CD4-positive, alpha-beta T cell treated with Interferon gamma for 1 hour (primary cell): ENCODE results near the gene CUX1.
A peak's percentile ranks its signal among the peaks of the same experiment; 100 is the strongest.

ENCODE experiments used
- DNase-seq: peaks from one replicate; pipeline ENCODE4 v3.0.0-alpha.2; 2020

CUX1 gene

GRCh38 chr7:101900103-101900502 is 82.7 kb downstream of the CUX1 start:
- no peak for DNase-seq

- DNase-seq, result no peak
These were observed 84.5 kb downstream of the CUX1 start for GRCh38 chr7:101901661-101902491.

GRCh38 chr7:101902680-101903514 is 85.5 kb downstream of the CUX1 start:
- DNase-seq, result no peak

- no peak for DNase-seq
These were observed 86.1 kb downstream of the CUX1 start for GRCh38 chr7:101903515-101903868.

- DNase-seq, result no peak
These were observed 86.6 kb downstream of the CUX1 start for GRCh38 chr7:101904019-101904418.

- DNase-seq, result no peak
These were observed 87.9 kb downstream of the CUX1 start for GRCh38 chr7:101905203-101905865.

- DNase-seq, result no peak
These were observed 89.1 kb downstream of the CUX1 start for GRCh38 chr7:101906291-101907240.

- DNase-seq, result no peak
These were observed 93.8 kb downstream of the CUX1 start for GRCh38 chr7:101910991-101911799.

GRCh38 chr7:101911800-101912715 is 94.6 kb downstream of the CUX1 start:
- peak; percentile 7 for DNase-seq

GRCh38 chr7:101912716-101913110 is 95.3 kb downstream of the CUX1 start:
- no peak for DNase-seq

- no peak for DNase-seq
These were observed 95.9 kb downstream of the CUX1 start for GRCh38 chr7:101913247-101913721.

- DNase-seq, result no peak
These were observed 96.4 kb downstream of the CUX1 start for GRCh38 chr7:101913851-101914250.

- DNase-seq, result no peak
These were observed 97.6 kb downstream of the CUX1 start for GRCh38 chr7:101915000-101915399.

GRCh38 chr7:101916041-101916800 is 98.8 kb downstream of the CUX1 start:
- DNase-seq, result no peak

- DNase-seq, result no peak
These were observed 99.5 kb downstream of the CUX1 start for GRCh38 chr7:101916876-101917275.

GRCh38 chr7:101917566-101917965 is 100.1 kb downstream of the CUX1 start:
- DNase-seq, result no peak

GRCh38 chr7:101918426-101918825 is 101.0 kb downstream of the CUX1 start:
- DNase-seq, result no peak

GRCh38 chr7:101919363-101920115 is 102.1 kb downstream of the CUX1 start:
- no peak for DNase-seq

GRCh38 chr7:101921061-101921460 is 103.6 kb downstream of the CUX1 start:
- no peak for DNase-seq
